Limb (tissue), 2 donors: Measurements from ENCODE around the gene AUP1.

Experiments used
- DNase-seq, 2 donors: peaks; one replicate each; pipeline ENCODE4 v3.0.0-alpha.2; 2016; ENCODE audit errors: extremely low spot score in 2 of 2

Gene AUP1

GRCh38 chr2:74514368-74515270 is 14.9 kb downstream of the AUP1 start, which contains the start of gene TLX2:
Gene TLX2 (plus strand): TSS chr2:74514450. CDS start chr2:74514807, 357 bp downstream.
- DNase-seq, result peak in 1 of 2 donors; percentile 58

DNA sequence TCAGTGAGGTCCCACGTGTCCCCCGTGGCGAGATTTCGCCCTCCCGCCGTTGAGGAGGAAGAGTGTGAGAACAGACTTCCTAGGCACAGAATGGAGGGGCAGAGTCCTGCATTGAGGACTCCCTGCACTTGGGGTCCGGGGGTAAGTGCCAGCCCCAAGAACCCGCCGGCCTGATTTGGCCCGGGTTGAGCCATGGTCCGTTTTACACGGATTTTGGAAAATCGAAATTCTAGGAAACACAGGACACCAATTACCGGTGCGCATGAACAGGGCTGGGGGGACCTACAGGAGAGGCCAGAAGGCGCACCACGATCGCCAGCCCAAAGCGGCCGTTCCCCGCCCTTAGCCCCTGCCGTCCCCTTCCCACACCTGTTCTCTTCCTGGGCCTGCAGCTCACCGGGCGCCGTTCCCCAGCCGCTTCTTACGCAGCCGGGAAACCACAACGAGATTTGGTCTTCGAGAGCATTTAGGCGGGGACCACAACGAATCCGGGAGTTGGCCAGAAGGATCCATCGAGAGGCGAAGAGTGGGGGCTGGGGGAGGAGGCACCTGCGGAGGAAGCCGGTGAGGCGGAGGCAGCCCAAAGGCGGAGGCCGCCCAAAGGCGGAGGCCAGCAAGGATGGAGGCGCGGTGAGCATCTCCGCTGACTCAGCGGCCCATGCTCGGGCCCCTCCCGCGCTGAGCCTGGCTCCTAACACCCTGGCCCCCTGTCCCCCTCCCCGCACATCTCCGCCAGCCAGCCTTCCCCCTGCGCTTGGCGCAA is 15.7 kb downstream of the AUP1 start:
- peak in 1 of 2 donors; percentile 59 for DNase-seq

- DNase-seq, result no peak
These were observed 16.5 kb downstream of the AUP1 start for GRCh38 chr2:74512744-74513604.

- no peak for DNase-seq
These were observed 18.2 kb downstream of the AUP1 start for GRCh38 chr2:74511104-74511989.

DNA sequence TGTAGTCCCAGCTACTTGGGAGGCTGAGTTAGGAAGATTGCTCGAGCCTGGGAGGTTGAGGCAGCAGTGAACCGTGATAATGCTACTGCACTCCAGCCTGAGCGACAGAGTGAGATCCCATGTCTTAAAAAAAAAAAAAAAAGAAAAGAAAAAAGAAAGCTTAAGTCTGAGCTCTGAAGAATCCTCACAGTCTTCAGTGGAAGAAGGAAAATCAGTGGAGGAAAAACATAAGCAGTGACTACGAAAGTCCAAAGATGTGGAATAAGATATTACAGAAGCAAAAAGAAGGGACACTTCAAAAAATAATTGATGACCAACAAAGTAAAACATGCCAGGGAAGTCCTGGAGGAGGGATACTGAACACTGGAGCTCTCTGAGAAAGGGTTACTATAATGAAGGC is 19.2 kb downstream of the AUP1 start:
- DNase-seq, result no peak

DNA sequence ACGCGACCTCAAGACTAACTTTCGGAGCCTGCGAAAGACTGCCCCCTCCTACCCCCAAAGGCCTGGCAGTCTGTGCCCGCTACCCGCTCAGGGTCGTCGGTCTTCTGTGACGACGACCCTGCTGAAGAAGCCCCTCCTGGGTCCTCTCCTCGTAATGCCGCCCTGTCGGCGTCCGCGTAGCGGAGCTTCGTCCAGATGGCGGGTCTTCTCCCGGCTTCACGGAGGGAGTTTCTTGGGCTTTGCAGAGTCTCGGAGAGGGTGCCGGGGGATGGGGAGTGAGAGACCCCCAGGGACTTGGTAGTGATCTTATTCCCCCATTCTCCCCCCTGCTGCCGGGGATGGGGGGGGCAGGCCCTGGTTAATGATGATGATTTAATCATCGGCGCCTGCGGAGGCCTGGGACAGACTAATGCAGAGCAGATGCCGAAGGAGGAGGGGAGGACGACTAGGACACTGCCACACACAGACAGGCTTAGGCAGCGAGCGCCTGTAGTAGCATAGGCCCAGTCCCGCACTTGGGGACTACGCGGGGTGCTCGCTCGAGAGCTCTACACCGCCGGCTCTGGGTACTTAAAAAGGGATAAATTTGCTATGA is 21.5 kb downstream of the AUP1 start:
- peak in 1 of 2 donors; percentile 73 for DNase-seq

GRCh38 chr2:74507145-74507925 is 22.2 kb downstream of the AUP1 start, which contains the start of gene PCGF1:
Gene PCGF1 (minus strand): TSS chr2:74507695. CDS start chr2:74507668, 27 bp downstream.
- peak; percentile 98 to 99 for DNase-seq

DNA sequence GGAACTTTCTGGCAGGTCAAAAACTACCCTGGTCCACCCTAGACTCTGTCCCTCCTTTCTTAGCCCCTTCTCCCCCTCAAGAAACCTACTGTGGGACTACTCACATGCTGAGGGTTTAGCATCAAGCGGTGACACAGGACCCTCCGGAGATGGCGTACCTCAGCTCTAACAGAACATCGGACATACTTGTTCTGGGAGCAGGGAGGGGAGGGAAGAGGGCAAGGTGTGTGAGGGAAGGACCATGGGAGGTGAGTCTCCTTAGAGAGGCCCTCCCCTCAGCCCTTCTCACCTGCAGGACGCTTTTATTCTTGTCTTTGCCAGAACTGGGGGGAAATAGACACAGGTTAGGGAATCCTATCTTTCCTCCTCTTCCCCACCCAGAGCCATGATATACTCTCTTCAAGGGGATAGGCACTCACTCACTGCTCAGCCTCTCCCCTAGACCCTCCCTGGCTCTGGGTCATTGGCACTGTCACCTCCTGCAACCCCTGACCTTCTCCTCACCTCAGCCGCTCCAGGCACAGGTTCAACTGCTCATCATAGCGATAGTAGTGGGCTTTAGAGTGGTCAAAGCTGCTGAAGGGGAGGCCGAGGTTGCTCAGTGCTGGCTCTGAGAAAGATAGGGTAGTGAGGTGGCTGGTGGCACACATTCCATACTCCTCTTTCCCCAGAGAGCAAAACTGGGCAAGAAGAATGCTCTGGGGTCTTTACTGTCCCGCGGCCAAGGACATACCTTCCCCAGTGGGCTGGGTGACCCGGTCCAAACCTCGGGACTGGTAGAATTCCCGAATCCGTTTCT is 23.9 kb downstream of the AUP1 start:
- DNase-seq, result no peak

GRCh38 chr2:74504591-74504990 is 24.9 kb downstream of the AUP1 start:
- no peak for DNase-seq

DNA sequence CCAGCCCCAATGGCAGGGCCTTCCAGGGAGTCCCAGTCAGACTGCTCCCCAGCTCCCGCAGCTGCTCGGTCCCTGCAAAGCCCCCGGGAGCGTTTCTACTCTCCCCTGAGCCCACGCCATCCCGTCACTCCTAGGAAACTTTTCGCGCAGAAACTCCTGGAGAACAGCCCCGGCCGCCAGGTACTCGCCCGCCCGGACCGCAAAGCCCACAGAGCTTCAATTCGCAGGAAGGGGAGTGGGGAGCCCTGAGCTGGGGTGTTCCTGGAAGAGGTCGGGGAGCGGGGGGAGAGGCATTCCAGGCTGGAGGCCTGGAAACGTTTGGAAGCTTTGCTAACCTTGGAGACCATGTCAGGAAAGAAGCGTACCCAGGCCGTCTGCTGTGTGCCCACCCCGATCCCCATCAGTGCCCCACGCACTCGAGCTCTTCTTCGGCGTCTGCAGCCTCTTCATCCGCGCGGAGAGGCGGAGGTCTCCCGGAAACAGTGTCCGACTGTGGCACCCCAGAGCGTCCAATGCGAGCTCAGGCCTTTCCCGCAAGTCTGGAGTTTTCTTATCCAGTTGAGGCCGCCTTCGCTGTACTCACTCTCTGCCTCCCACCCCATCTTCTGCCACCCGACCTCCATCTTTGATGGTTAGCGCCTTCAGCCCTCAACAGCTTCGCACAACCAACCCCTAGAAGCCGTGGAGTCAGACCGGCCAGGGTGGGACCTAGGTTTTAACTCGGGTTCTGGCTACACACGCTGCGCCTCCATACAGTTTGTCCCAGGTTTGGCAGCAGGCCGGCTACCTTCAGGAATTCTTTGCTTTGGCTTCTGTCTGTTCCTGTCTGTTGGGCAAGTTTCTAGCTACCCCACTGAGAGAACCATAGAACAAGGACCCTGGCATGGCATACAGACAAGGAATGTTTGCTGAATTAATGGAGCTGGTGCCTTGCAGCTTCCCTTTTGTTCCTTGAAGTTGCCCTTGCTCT is 25.7 kb downstream of the AUP1 start:
- DNase-seq, result no peak

DNA sequence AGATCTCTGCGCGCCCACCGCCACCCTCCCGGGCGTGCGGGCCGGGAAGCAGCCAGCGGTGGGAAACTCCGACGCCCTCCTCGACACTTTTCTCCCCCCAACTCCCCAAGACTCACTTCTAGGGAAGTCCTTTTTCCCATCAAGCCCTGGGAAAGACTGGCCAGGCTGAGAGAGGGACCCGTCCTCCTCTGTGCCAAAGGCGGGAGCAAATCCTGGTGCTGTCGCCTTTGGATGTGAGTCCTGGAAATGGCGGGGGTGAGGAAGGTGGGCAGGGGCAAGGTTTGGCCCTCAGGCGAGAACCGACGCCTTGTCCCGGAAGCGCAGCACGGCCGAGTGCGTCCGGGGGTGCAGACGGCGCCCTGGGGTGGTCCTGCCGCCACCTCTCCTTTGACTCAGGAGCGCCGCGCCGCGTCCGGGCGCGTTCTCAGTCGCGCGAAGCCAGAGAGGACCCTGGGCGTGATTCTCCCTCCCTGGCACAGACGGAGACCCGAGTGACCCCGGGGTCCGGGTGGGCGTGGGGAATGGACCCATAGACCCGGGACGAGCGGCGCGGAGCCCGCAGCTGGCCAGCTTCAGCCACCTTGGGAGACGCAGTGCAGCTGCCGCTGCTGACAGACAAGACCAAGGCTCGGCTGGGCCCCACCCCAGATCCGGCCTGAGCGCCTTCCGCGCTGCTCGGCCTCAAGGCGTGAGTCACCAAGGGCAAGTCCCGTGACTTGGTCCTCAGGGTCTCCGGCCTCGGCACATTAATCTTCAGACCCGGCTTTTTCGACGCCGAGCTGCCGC is 26.6 kb downstream of the AUP1 start:
- DNase-seq, result peak in 1 of 2 donors; percentile 68

DNA sequence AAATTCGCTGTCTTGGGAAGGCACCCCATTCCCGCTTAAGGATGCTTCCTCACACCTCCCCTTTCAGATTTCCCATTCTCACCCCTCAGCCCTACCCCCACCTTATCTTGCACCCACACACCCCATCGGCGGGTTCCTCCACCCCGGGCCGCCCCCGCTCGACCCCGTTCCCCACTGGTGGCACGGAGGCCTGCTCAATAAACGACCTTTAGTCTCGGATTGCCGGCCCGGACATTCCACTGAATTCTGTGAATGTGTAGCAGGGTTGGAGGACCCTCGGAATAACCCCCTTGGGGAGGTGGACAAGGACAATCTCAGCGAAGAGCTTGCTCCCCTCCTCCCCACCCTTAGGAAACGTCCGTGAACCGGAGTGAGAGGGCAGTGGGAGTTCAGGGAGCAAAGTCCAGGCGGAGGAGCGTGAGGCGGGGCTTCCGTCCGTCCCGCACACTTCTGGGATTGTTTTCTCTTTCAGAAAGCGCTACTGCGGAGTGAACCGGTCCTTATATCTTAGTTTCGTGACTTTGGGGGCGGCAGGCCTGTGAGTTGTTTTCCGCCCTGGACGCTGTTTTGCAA is 27.3 kb downstream of the AUP1 start:
- no peak for DNase-seq

- peak in 1 of 2 donors; percentile 38 for DNase-seq
These were observed 28.0 kb downstream of the AUP1 start for GRCh38 chr2:74501335-74502071.

GRCh38 chr2:74500578-74500946 is 28.9 kb downstream of the AUP1 start:
- DNase-seq, result no peak

DNA sequence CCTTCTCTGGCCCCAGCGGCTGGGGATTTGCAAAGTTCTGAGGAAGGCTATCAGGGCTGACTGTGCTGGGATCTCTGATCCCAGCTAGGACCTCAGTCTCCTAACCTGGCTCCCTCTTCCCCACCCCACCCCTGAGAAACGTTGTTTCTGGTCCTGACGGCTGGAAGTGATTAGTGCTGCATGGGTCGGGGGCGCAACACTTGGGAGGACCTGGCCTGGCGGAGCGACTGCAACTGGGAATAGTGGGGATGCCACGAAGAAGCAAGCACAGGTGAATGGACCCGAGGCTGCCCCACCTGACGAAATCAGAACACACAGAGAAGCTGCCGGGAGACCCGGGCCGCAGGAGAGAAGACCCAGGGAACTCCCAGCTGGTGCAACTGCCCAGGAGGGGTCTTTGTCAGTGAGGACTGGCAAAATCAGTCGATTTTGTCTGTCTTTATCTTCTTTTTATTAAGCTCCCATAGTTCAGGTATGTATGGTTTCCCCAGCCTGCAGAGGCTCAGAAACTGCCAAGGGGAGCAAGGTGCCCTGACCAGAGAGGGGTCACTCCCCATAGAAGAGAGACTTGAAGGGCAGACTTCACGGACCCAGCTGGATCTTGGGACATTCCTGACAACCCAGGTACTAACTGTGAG is 29.4 kb downstream of the AUP1 start:
- DNase-seq, result no peak
